ENCODE measurements around the gene POLDIP2. TPM values are rescaled to one million over a fixed set of nuclear protein-coding genes. Genes with fewer than 3 reads are reported as not detected.

POLDIP2 gene
- total and polyA plus RNA-seq, 10 donors = 27.8 to 62.6 (median 47.6) TPM

DNA sequence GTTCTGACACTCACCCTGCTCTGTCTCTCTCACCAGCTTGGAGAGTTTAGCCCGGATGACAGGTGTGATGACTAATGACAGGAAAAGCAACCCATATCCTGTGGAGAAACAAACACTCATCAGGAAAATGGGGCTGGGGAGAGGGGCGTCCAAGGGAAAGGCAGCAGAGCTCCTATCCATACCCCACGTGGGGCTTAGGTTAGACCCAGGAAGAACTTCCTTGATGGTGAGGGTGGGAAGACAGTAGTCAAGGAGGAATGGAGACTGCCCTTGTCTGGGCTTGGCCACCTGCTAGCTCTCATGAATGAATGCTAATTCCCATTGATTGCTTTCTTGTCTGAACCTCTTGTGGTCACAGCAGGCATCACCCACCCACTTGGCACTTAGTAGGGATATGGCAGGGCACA, 44.9 kb upstream of the POLDIP2 start:
- TF ChIP-seq, protein P1, sequence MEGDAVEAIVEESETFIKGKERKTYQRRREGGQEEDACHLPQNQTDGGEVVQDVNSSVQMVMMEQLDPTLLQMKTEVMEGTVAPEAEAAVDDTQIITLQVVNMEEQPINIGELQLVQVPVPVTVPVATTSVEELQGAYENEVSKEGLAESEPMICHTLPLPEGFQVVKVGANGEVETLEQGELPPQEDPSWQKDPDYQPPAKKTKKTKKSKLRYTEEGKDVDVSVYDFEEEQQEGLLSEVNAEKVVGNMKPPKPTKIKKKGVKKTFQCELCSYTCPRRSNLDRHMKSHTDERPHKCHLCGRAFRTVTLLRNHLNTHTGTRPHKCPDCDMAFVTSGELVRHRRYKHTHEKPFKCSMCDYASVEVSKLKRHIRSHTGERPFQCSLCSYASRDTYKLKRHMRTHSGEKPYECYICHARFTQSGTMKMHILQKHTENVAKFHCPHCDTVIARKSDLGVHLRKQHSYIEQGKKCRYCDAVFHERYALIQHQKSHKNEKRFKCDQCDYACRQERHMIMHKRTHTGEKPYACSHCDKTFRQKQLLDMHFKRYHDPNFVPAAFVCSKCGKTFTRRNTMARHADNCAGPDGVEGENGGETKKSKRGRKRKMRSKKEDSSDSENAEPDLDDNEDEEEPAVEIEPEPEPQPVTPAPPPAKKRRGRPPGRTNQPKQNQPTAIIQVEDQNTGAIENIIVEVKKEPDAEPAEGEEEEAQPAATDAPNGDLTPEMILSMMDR (IDR thresholded peaks at IDR 0.05 in 8 of 11, conservative IDR thresholded peaks at IDR 0.05 in 3 of 11) = no peak
- TF ChIP-seq POLR2A (IDR thresholded peaks at IDR 0.05) (no peak), POLR2AphosphoS5 (IDR thresholded peaks at IDR 0.05) (no peak)
- no peaks in the 10 kb centered on the region for H3K27me3 ChIP-seq (replicated peaks in 1 of 7)
- H3K27ac ChIP-seq = peak overlapping the region in 4 of 8 donors; percentile 19 to 82 (median 31)
- intact Hi-C loops (cut with DNase I; ENCODE audit: low total_unique reads) = no loop called here
- H3K36me3 ChIP-seq = peaks cover 0 to 50% (median 7%) of the 10 kb centered on the region in 6 donors
- H3K9me3 ChIP-seq = no peaks in the 10 kb centered on the region
- peaks cover 8 to 61% (median 27%) of the 10 kb centered on the region in 6 donors for H3K4me1 ChIP-seq
- no peak for DNase-seq
- 26 to 45% (median 37%) methylated on average over 3 of the region's 3 CpGs for WGBS, 5 donors
- H3K4me3 ChIP-seq = no peak overlapping the region

DNA sequence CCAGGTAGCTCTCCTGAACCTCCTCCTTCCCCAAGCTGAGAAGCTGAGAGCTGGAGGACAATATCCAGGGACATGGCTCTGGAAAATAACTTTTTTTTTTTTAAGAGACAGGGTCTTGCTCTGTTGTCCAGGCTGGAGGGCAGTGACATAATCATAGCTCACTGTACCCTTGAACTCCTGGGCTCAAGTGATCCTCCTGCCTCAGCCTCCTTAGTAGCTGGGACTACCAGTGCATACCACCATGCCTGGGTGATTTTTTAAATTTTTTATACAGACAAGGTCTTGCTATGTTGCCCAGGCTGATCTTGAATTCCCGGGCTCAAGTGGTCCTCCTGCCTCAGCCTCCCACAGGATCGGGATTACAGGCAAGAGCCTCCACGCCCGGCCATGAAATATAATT, 42.5 kb upstream of the POLDIP2 start:
- no peak overlapping the region for H3K4me3 ChIP-seq
- WGBS, 5 donors = 91 to 97% (median 96%) methylated on average over 4 of the region's 4 CpGs
- peaks cover 0 to 74% (median 12%) of the 10 kb centered on the region in 6 donors for H3K36me3 ChIP-seq
- no peaks in the 10 kb centered on the region for H3K9me3 ChIP-seq
- DNase-seq = no peak
- no peak for TF ChIP-seq POLR2AphosphoS5 (IDR thresholded peaks at IDR 0.05)
- TF ChIP-seq, protein P1 (IDR thresholded peaks at IDR 0.05 in 8 of 11, conservative IDR thresholded peaks at IDR 0.05 in 3 of 11) = no peak
- no peak for TF ChIP-seq POLR2A (IDR thresholded peaks at IDR 0.05)
- intact Hi-C loops (cut with DNase I; ENCODE audit: low total_unique reads) = no loop called here
- H3K4me1 ChIP-seq = peaks cover 0 to 48% (median 15%) of the 10 kb centered on the region in 6 donors
- no peaks in the 10 kb centered on the region for H3K27me3 ChIP-seq (replicated peaks in 1 of 7)
- peak overlapping the region in 3 of 8 donors; percentile 32 to 58 (median 47) for H3K27ac ChIP-seq

DNA sequence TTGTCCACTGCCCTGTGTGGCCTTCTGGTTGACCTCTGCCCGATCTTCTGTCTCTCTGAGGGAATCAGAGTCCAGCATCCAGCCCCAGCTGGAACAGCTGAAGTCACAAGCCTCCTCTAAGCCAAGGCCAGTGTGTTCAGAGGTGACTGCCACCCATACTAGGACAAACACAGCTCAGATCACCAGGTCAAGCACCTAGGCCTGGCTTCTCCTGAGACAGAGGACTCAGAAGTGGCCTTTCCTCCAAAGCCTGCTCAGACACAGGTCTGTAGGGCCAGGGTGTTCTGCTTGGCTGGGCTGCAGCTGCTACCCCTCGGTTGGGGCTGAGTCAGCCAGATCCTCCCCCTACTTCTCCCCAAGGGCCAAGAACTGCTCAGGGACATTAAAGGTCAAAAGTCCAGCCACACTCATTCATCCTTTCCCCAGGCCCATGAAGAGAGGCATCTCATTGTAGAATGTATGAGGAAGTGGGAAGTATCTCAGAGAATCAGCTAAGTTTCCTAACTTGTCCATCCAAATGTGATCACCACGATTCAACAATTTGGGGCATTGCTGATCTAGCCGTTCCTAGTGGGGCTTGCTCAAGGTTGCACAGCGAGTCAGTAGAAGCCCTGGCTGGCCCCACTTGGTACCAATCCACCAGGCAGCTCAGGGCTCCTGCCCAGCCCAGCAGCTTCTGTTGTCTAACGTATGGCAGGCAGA, 41.1 kb upstream of the POLDIP2 start:
- peak overlapping the region in 5 of 8 donors; percentile 21 to 58 (median 47) for H3K27ac ChIP-seq
- peaks cover 0 to 86% (median 12%) of the 10 kb centered on the region in 6 donors for H3K36me3 ChIP-seq
- H3K4me1 ChIP-seq = peaks cover 0 to 34% (median 8%) of the 10 kb centered on the region in 6 donors
- DNase-seq = no peak
- WGBS, 5 donors = 67 to 79% (median 72%) methylated on average over 5 to 6 of the region's 6 CpGs
- H3K9me3 ChIP-seq = no peaks in the 10 kb centered on the region
- TF ChIP-seq POLR2AphosphoS5 (IDR thresholded peaks at IDR 0.05) (peak in 2 of 3 donors; percentile 34 to 57), POLR2A (IDR thresholded peaks at IDR 0.05) (no peak)
- TF ChIP-seq, protein P1 (IDR thresholded peaks at IDR 0.05 in 8 of 11, conservative IDR thresholded peaks at IDR 0.05 in 3 of 11) = no peak
- H3K27me3 ChIP-seq (replicated peaks in 1 of 7) = no peaks in the 10 kb centered on the region
- H3K4me3 ChIP-seq = no peak overlapping the region
- intact Hi-C loops (cut with DNase I; ENCODE audit: low total_unique reads) = no loop called here

DNA sequence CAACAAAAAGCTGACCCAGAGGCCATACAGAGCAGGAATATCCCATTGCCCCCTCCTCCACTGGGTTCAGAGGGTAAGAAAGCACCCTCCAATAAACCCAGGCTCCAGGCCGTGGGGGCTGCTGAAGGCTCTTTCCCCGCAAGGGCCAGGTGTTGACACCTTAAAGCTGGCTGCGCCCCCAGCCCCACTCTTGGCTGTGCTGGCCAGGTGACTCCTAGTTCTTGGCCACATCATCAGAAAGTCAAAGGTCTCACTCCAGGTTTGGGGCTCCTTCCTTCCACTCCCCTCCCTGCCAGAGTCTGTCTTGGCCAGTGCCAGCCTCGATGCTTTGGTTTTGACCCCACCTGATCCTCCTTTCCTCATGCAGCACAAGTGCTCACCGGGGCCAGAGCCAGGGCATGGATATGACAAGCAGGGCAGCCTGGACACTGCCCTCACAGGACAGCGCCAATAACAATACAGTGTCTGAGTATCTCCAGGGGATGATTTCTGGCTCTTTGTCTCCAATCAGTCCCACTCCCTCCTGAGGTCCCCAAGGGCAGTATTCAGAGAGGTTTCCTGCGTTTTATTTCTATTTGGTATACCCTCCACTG, 40.5 kb upstream of the POLDIP2 start:
- intact Hi-C loops (cut with DNase I; ENCODE audit: low total_unique reads) = no loop called here
- Histone ChIP-seq H3K27me3 (replicated peaks in 1 of 7) (no peaks in the 10 kb centered on the region), H3K9me3 (no peaks in the 10 kb centered on the region), H3K4me1 (peaks cover 0 to 29% (median 9%) of the 10 kb centered on the region in 6 donors), H3K27ac (peak overlapping the region in 4 of 8 donors; percentile 21 to 58 (median 47)), H3K4me3 (no peak overlapping the region), H3K36me3 (peaks cover 0 to 93% (median 14%) of the 10 kb centered on the region in 6 donors)
- 61 to 88% (median 79%) methylated on average over 6 to 7 of the region's 7 CpGs for WGBS, 5 donors
- no peak for DNase-seq
- TF ChIP-seq POLR2AphosphoS5 (IDR thresholded peaks at IDR 0.05) = peak in 2 of 3 donors; percentile 22 to 23
- TF ChIP-seq, protein P1 (IDR thresholded peaks at IDR 0.05 in 8 of 11, conservative IDR thresholded peaks at IDR 0.05 in 3 of 11) = no peak

Measured in spleen (tissue), 11 donors.